Measurements from ENCODE around the gene IGFBP2. TPM values are rescaled to one million over a fixed set of nuclear protein-coding genes. Genes with fewer than 3 reads are reported as not detected.

Gene IGFBP2
- total RNA-seq, 2 donors from 2014 or later: 3.6 to 7.4 TPM

DNA sequence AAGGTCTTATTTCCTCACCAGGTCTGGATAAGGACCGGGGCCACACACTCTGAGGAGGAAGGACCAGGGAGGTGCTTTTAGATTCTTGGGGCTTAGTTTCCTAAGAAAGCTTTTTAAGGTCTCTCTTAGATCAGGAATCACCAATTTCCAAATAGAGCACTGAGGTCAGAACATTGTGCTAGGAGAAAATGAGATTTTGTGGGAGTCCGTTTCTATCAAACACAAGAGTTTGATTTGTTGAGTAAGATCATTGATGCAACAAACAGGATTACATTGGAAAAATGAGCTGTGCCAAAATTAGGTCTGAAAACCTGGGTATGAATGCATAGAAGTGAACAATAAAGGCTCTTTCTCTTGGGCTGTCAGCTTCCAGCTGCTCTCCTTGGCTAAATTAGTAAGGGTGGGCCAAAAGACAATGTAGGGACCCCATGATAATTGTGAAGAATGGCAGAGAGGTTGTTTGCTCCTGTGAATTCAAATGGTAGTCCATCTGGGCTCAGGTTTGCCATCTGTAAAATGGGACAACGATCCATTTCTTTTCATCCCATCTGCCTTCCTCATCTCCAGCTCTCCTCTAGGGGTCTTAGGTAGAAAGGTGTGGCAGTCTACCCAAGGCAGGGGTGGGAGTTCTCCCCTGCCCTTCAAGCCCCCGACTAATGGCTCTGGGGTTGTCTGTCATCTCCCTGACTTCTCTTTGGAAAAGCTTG, 20.0 kb downstream of the IGFBP2 start:
- Mint-ChIP-seq H3K27ac (no peak overlapping the region), H3K27me3 (ENCODE audit: low read depth) (peaks cover 10% of the 10 kb centered on the region)
- no peak for ATAC-seq (replicated peaks in 1 of 2)

DNA sequence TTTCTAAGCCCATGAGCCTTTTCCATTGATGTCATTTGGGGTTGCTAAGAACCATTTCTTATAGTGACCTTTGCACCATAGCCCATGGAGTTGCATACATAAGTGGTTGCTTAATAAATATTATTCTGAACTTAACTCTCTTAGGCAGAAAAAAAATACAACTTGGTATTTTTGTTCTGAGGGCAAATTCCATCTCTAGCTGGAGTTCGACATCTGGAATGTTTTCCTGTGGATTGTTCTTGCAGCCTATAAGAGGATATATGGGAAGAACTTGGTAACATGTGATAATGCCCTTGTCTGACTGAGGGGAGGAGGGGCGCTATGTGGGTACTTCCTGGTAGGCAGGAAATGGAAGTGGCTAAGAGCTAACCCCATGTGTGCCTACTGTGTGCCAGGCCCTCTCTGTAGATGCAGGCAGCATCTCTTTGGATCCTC, 20.7 kb downstream of the IGFBP2 start:
- H3K27ac Mint-ChIP-seq: no peak overlapping the region
- ATAC-seq (replicated peaks in 1 of 2): no peak

More for the DNA sequence above, 20.0 kb downstream of the IGFBP2 start:
- no peak for DNase-seq
- Mint-ChIP-seq H3K9me3 (no peaks in the 10 kb centered on the region), H3K36me3 (ENCODE audit: insufficient read depth in 2 of 2) (no peaks in the 10 kb centered on the region), H3K4me3 (no peak overlapping the region), H3K4me1 (ENCODE audit: low read depth) (peaks cover 4% of the 10 kb centered on the region)

GRCh38 chr2:216654528-216655052, 21.4 kb downstream of the IGFBP2 start:
- Mint-ChIP-seq H3K27me3 (ENCODE audit: low read depth) (peaks cover 8% of the 10 kb centered on the region), H3K4me3 (no peak overlapping the region), H3K4me1 (ENCODE audit: low read depth) (peaks cover 4% of the 10 kb centered on the region), H3K9me3 (no peaks in the 10 kb centered on the region), H3K36me3 (ENCODE audit: insufficient read depth in 2 of 2) (no peaks in the 10 kb centered on the region), H3K27ac (no peak overlapping the region)
- no peak for DNase-seq
- no peak for ATAC-seq (replicated peaks in 1 of 2)

More for the DNA sequence above, 20.7 kb downstream of the IGFBP2 start:
- Mint-ChIP-seq H3K27me3 (ENCODE audit: low read depth) (peaks cover 8% of the 10 kb centered on the region), H3K36me3 (ENCODE audit: insufficient read depth in 2 of 2) (no peaks in the 10 kb centered on the region), H3K4me3 (no peak overlapping the region), H3K4me1 (ENCODE audit: low read depth) (peaks cover 4% of the 10 kb centered on the region), H3K9me3 (no peaks in the 10 kb centered on the region)
- no peak for DNase-seq

DNA sequence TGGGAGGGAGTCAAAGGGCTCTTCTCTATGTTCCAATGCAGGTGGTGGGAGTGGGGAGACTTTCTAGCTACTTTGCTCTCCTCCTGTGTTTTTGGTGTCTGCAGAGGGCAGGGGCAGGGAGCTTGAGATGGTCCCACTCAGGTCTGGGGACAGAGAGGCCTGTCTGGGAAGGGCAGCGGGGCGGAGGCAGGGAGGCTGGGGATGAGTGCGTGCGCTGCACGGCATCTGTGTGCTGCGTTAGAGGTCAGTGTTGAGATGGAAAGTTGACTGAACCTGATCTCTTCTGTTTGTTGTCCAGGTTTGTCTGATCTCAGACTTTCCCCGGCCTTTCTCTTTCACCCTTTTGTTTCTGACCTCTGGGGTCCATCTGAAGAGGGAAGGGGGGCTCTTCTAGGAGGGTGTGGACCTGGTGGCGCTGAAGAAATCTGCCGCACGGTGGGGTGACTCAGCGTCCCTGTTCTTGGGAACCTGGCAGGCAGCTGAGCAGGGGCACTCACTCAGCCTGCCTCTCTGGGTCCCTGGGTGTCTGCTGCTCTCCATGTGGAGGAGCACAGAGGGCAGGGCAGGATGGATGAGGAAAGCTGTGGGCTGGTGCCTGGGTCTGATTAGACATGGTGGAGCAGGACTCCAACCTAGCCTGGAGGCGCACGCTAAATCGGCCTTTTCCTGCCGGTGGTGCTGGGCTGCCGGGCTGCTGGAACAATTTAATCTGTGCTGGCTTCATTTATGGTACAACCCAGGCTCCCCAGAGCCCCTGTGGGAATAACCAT, 24.1 kb downstream of the IGFBP2 start:
- Mint-ChIP-seq H3K27me3 (ENCODE audit: low read depth) (no peaks in the 10 kb centered on the region), H3K27ac (no peak overlapping the region), H3K4me1 (ENCODE audit: low read depth) (no peaks in the 10 kb centered on the region), H3K9me3 (no peaks in the 10 kb centered on the region), H3K4me3 (no peak overlapping the region), H3K36me3 (ENCODE audit: insufficient read depth in 2 of 2) (no peaks in the 10 kb centered on the region)
- ATAC-seq (replicated peaks in 1 of 2) (no peak), DNase-seq (no peak)

GRCh38 chr2:216657980-216658379, 24.8 kb downstream of the IGFBP2 start:
- DNase-seq (no peak), ATAC-seq (replicated peaks in 1 of 2) (no peak)
- Mint-ChIP-seq H3K27me3 (ENCODE audit: low read depth) (no peaks in the 10 kb centered on the region), H3K27ac (no peak overlapping the region), H3K4me1 (ENCODE audit: low read depth) (no peaks in the 10 kb centered on the region), H3K9me3 (no peaks in the 10 kb centered on the region), H3K4me3 (no peak overlapping the region), H3K36me3 (ENCODE audit: insufficient read depth in 2 of 2) (no peaks in the 10 kb centered on the region)

DNA sequence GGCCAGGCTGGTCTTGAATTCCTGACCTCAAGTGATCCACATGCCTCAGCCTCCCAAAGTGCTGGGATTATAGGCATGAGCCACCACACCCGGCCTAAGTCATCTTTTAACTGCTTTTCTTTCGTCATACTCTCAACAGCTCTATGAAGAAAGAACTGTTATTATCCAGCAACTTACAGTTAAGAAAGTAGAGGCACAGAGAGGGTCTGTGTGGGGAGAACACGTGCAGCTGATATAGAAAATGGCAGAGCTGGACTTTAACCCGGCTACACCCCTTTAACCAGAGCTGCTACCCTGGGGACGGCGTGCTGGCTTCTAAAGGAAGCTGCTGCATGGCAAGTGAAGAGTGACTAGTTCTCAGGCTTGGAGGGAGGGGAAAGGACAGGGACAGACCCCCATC, 25.5 kb downstream of the IGFBP2 start:
- DNase-seq (no peak), ATAC-seq (replicated peaks in 1 of 2) (no peak)
- no peak overlapping the region for H3K4me3 Mint-ChIP-seq
- no peaks in the 10 kb centered on the region for H3K4me1 Mint-ChIP-seq (ENCODE audit: low read depth)
- H3K36me3 Mint-ChIP-seq (ENCODE audit: insufficient read depth in 2 of 2): no peaks in the 10 kb centered on the region
- H3K27ac Mint-ChIP-seq: no peak overlapping the region
- H3K27me3 Mint-ChIP-seq (ENCODE audit: low read depth): no peaks in the 10 kb centered on the region
- no peaks in the 10 kb centered on the region for H3K9me3 Mint-ChIP-seq

- H3K9me3 Mint-ChIP-seq: no peaks in the 10 kb centered on the region
- no peaks in the 10 kb centered on the region for H3K36me3 Mint-ChIP-seq (ENCODE audit: insufficient read depth in 2 of 2)
- H3K4me3 Mint-ChIP-seq: no peak overlapping the region
- H3K27ac Mint-ChIP-seq: no peak overlapping the region
- no peak for ATAC-seq (replicated peaks in 1 of 2)
- no peak for DNase-seq
- H3K27me3 Mint-ChIP-seq (ENCODE audit: low read depth): no peaks in the 10 kb centered on the region
- H3K4me1 Mint-ChIP-seq (ENCODE audit: low read depth): no peaks in the 10 kb centered on the region
Measured at GRCh38 chr2:216659276-216659675, 26.1 kb downstream of the IGFBP2 start.

DNA sequence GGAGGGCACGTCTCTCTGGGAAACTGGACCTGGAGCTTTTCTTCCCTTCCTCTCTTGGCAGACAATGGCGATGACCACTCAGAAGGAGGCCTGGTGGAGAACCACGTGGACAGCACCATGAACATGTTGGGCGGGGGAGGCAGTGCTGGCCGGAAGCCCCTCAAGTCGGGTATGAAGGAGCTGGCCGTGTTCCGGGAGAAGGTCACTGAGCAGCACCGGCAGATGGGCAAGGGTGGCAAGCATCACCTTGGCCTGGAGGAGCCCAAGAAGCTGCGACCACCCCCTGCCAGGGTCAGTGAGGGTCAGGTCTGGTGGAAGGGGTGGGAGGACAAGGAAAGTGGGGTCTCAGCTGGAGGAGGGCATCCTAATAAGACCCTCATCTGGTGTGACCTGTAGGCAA, 27.3 kb downstream of the IGFBP2 start:
- ATAC-seq (replicated peaks in 1 of 2) (no peak), DNase-seq (no peak)
- Mint-ChIP-seq H3K4me1 (ENCODE audit: low read depth) (no peaks in the 10 kb centered on the region), H3K4me3 (no peak overlapping the region), H3K27ac (no peak overlapping the region), H3K36me3 (ENCODE audit: insufficient read depth in 2 of 2) (no peaks in the 10 kb centered on the region), H3K27me3 (ENCODE audit: low read depth) (no peaks in the 10 kb centered on the region), H3K9me3 (no peaks in the 10 kb centered on the region)

GRCh38 chr2:216661051-216661450, 27.8 kb downstream of the IGFBP2 start:
- H3K36me3 Mint-ChIP-seq (ENCODE audit: insufficient read depth in 2 of 2): no peaks in the 10 kb centered on the region
- no peak for ATAC-seq (replicated peaks in 1 of 2)
- H3K9me3 Mint-ChIP-seq: no peaks in the 10 kb centered on the region
- H3K4me3 Mint-ChIP-seq: no peak overlapping the region
- H3K4me1 Mint-ChIP-seq (ENCODE audit: low read depth): no peaks in the 10 kb centered on the region
- H3K27ac Mint-ChIP-seq: no peak overlapping the region
- DNase-seq: no peak
- no peaks in the 10 kb centered on the region for H3K27me3 Mint-ChIP-seq (ENCODE audit: low read depth)

- no peak for DNase-seq
- Mint-ChIP-seq H3K27me3 (ENCODE audit: low read depth) (no peaks in the 10 kb centered on the region), H3K36me3 (ENCODE audit: insufficient read depth in 2 of 2) (no peaks in the 10 kb centered on the region), H3K9me3 (no peaks in the 10 kb centered on the region), H3K4me3 (no peak overlapping the region), H3K4me1 (ENCODE audit: low read depth) (no peaks in the 10 kb centered on the region), H3K27ac (no peak overlapping the region)
- no peak for ATAC-seq (replicated peaks in 1 of 2)
Measured at GRCh38 chr2:216661639-216662375, 28.6 kb downstream of the IGFBP2 start.

- ATAC-seq (replicated peaks in 1 of 2): no peak
- Mint-ChIP-seq H3K36me3 (ENCODE audit: insufficient read depth in 2 of 2) (no peaks in the 10 kb centered on the region), H3K9me3 (no peaks in the 10 kb centered on the region), H3K4me1 (ENCODE audit: low read depth) (no peaks in the 10 kb centered on the region), H3K4me3 (no peak overlapping the region), H3K27ac (no peak overlapping the region), H3K27me3 (ENCODE audit: low read depth) (no peaks in the 10 kb centered on the region)
- DNase-seq: no peak
Measured at GRCh38 chr2:216663106-216663505, 29.9 kb downstream of the IGFBP2 start.

- no peaks in the 10 kb centered on the region for H3K36me3 Mint-ChIP-seq (ENCODE audit: insufficient read depth in 2 of 2)
- H3K27me3 Mint-ChIP-seq (ENCODE audit: low read depth): no peaks in the 10 kb centered on the region
- H3K4me1 Mint-ChIP-seq (ENCODE audit: low read depth): no peaks in the 10 kb centered on the region
- ATAC-seq (replicated peaks in 1 of 2) (no peak), DNase-seq (no peak)
- H3K9me3 Mint-ChIP-seq: no peaks in the 10 kb centered on the region
- no peak overlapping the region for H3K27ac Mint-ChIP-seq
- no peak overlapping the region for H3K4me3 Mint-ChIP-seq
Measured at GRCh38 chr2:216663846-216664245, 30.6 kb downstream of the IGFBP2 start.

DNA sequence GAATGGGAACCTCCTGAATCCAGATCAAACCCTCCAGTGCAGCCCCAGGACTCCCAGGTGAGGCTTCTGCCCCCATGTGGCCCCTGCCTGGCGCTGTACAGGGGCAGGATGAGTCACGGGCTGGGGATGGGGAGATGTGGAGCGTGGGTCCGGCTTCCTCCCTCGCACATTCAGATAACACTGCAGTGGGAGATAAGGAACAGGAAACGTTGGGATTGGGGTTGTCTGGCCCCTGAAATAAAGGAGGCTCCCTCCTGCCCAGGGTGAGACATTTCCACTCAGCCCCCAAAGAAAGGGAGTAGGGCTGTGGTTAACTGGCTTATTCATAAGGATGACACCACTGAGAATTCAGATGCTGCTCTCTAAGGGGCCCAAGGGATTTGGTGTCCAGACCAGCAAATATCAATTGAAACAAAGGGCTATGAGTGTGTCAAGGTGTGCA, 31.4 kb downstream of the IGFBP2 start:
- Mint-ChIP-seq H3K9me3 (no peaks in the 10 kb centered on the region), H3K36me3 (ENCODE audit: insufficient read depth in 2 of 2) (no peaks in the 10 kb centered on the region), H3K4me1 (ENCODE audit: low read depth) (no peaks in the 10 kb centered on the region), H3K4me3 (no peak overlapping the region), H3K27me3 (ENCODE audit: low read depth) (peaks cover 7% of the 10 kb centered on the region), H3K27ac (no peak overlapping the region)
- ATAC-seq (replicated peaks in 1 of 2) (peak in 1 of 2 donors; percentile 26), DNase-seq (no peak)
